GM12878 (cell line): ENCODE measurements around the gene TNFRSF8. TPM values are rescaled to one million over a fixed set of nuclear protein-coding genes. Genes with fewer than 3 reads are reported as not detected.

Source experiments
- ATAC-seq: fragments of 200-7000 bp; cut with Tn5 transposase; 3 replicates; pipeline ENCODE4 v1.9.1; 2020; ENCODE audit warnings: mild to moderate bottlenecking, moderate library complexity
- BruUV-seq: library from RNA; stranded (reverse); fragments of 400-500 nt; replicated peaks from 2 replicates; lab custom pipeline; 2021; lab: Mats Ljungman, UMichigan
- CTCF ChIA-PET: fragments of 300-600 bp; sonication (Branson Sonifier 250); formaldehyde crosslinking; extraction: SDS; loops from one replicate; lab custom pipeline; 2021; ENCODE audit warnings: inconsistent platforms; lab: Yijun Ruan, JAX
- POLR2A ChIA-PET: fragments of 350-600 bp; formaldehyde crosslinking; extraction: SDS; loops from one replicate; lab custom pipeline; 2021; ENCODE audit warnings: inconsistent platforms; lab: Charles Lee
- RAD21 ChIA-PET: fragments of 300-600 bp; sonication (Branson Sonifier 250); formaldehyde crosslinking; loops from one replicate; lab custom pipeline; 2023; ENCODE audit warnings: antibody characterized with exemption; ENCODE audit not compliant: unreplicated experiment; lab: Charles Lee
- SMC1A ChIA-PET: fragments of 300-600 bp; sonication (Branson Sonifier 250); formaldehyde crosslinking; loops from one replicate; lab custom pipeline; 2023; ENCODE audit not compliant: unreplicated experiment, uncharacterized antibody; lab: Charles Lee
- DNase-seq: peaks from one replicate; pipeline ENCODE4 v3.0.0-alpha.2; 2011; ENCODE audit warnings: low read depth, low spot score
- FAIRE-seq: peaks from 3 replicates; lab custom pipeline; 2011; peaks lifted over from hg19 to GRCh38; lab: Jason Lieb, UNC
- H2AFZ ChIP-seq: 2 replicates; pipeline ENCODE4 v1.6.0; 2011; ENCODE audit warnings: low read depth, low read length, control low read depth; ENCODE audit not compliant: control insufficient read depth
- H3K27ac ChIP-seq: 2 replicates; pipeline ENCODE4 v1.5.1; 2011; ENCODE audit warnings: control low read depth; ENCODE audit not compliant: control insufficient read depth, insufficient read depth
- H3K27me3 ChIP-seq, 2 experiments: replicated peaks in 1 of 2; 2 replicates each; pipeline versions ENCODE4 v1.6.0 to v1.6.1; 2011; ENCODE audit warnings: low read length in 1 of 2; ENCODE audit not compliant: control insufficient read depth in 2 of 2, insufficient read depth in 2 of 2
- H3K36me3 ChIP-seq, 2 experiments: 2 replicates each; pipeline ENCODE4 v1.5.1; 2011; ENCODE audit warnings: low read length in 1 of 2; ENCODE audit not compliant: control insufficient read depth in 2 of 2, insufficient read depth in 2 of 2
- H3K4me1 ChIP-seq: 2 replicates; pipeline ENCODE4 v1.6.1; 2011; ENCODE audit warnings: mild to moderate bottlenecking, low read length, moderate library complexity, mixed read lengths; ENCODE audit not compliant: control insufficient read depth, insufficient read depth
- H3K4me2 ChIP-seq: 2 replicates; pipeline ENCODE4 v1.6.0; 2011; ENCODE audit warnings: control low read depth; ENCODE audit not compliant: control insufficient read depth, insufficient read depth
- H3K4me3 ChIP-seq: fragments of 200-600 bp; sonication (generic); 2 replicates; pipeline ENCODE4 v1.5.1; 2016
- H3K79me2 ChIP-seq: 2 replicates; pipeline ENCODE4 v1.6.0; 2011; ENCODE audit warnings: low read length; ENCODE audit not compliant: control insufficient read depth, insufficient read depth
- H3K9ac ChIP-seq: 2 replicates; pipeline ENCODE4 v1.8.0; 2011; ENCODE audit warnings: low read length, control low read depth, mixed read lengths; ENCODE audit not compliant: control insufficient read depth, insufficient read depth
- H3K9me3 ChIP-seq: replicated peaks from 3 replicates; pipeline ENCODE4 v1.5.1; 2011; ENCODE audit warnings: mild to moderate bottlenecking, low read length; ENCODE audit not compliant: control insufficient read depth, insufficient read depth
- H4K20me1 ChIP-seq: 2 replicates; pipeline ENCODE4 v1.6.0; 2011; ENCODE audit not compliant: control insufficient read depth, insufficient read depth
- BRCA1 ChIP-seq: IDR thresholded peaks from 2 replicates; pipeline ENCODE4 v1.6.1; 2011; ENCODE audit warnings: low read depth, low read length, improper control_type of control experiment
- EP300 ChIP-seq, 2 experiments: fragments of 150-350 bp in 1 of 2; IDR thresholded peaks; 2 replicates each; pipeline ENCODE4 v1.6.1; 2011 to 2012; ENCODE audit warnings: low read depth in 2 of 2, low read length in 2 of 2, borderline replicate concordance in 1 of 2, improper control_type of control experiment in 1 of 2, inconsistent platforms in 1 of 2; ENCODE audit not compliant: control insufficient read depth in 1 of 2
- PML ChIP-seq: IDR thresholded peaks from 2 replicates; pipeline ENCODE4 v1.6.1; 2012; ENCODE audit warnings: low read length, inconsistent platforms
- SKIL ChIP-seq: fragments of 450-650 bp; IDR thresholded peaks from 2 replicates; pipeline ENCODE4 v1.6.1; 2017; ENCODE audit warnings: mild to moderate bottlenecking, low read depth, inconsistent platforms; ENCODE audit not compliant: poor library complexity, severe bottlenecking
- SP1 ChIP-seq: IDR thresholded peaks from one replicate; pipeline ENCODE4 v1.6.1; 2011; ENCODE audit warnings: low read depth, low read length
- STAT1 ChIP-seq: fragments of 450-650 bp; conservative IDR thresholded peaks from 2 replicates; pipeline ENCODE4 v1.6.1; 2014; ENCODE audit warnings: antibody characterized with exemption, mild to moderate bottlenecking
- TCF3 ChIP-seq: IDR thresholded peaks from 2 replicates; pipeline ENCODE4 v1.6.1; 2012; ENCODE audit warnings: low read depth, mild to moderate bottlenecking, low read length, borderline replicate concordance; ENCODE audit not compliant: insufficient read depth
- WGBS: methylation state at CpG from one replicate; pipeline ENCODE4 v1.1.6; 2016; ENCODE audit warnings: low lambda C conversion rate; ENCODE audit not compliant: insufficient replicate concordance, insufficient coverage; ENCODE audit errors: missing lambda C conversion rate; 5-methylcytosine and 5-hydroxymethylcytosine counted together
- in situ Hi-C: fragments of 300-500 bp; cut with MboI; formaldehyde crosslinking; loops from 9 replicates; pipeline ENCODE4 v1.14.3; 2018; ENCODE audit warnings: mixed read lengths
- intact Hi-C: fragments of 100-400 bp; cut with micrococcal nuclease; formaldehyde crosslinking; loops from one replicate; pipeline ENCODE4 v1.14.2; 2022; ENCODE audit not compliant: unreplicated experiment
- polyA plus RNA-seq, 11 experiments: library from polyadenylated mRNA; depleted of rRNA in 4 of 11; unstranded in 6 of 11; stranded (reverse) in 5 of 11; fragments of >200 nt; fragmentation: Nextera tagmentation in 4 of 11; fragmentation: Illumina TruSeq in 1 of 11; extraction: Ambion mirVana in 4 of 11; extraction: Trizol in 1 of 11; gene quantifications; 1 replicate in 1 of 11; 2 replicates in 10 of 11; pipeline versions ENCODE4 v1.2.1 to v1.2.3, GENCODE V29; 2011 to 2016; ENCODE audit warnings: inconsistent platforms in 2 of 11, missing spikeins in 2 of 11, low read depth in 1 of 11
- total RNA-seq, 4 experiments: library from RNA; depleted of rRNA in 3 of 4; stranded (reverse); fragments of >200 nt in 3 of 4; fragmentation: Illumina TruSeq in 1 of 4; extraction: Trizol in 1 of 4; gene quantifications; 2 replicates each; pipeline versions ENCODE4 v1.2.1 to v1.2.3, GENCODE V29; 2013 to 2021

The TNFRSF8 gene
- total and polyA plus RNA-seq, 10 of the 15 experiments (the other 5 are each of a cell fraction or from before 2014, with no cell fraction given), result 9.8 to 114 (median 58.8) TPM

GRCh38 chr1:12059722-12060464, 3.2 kb upstream of the TNFRSF8 start (continued):
- no peak for TF ChIP-seq STAT1
- no peak for TF ChIP-seq BRCA1
- no peak for TF ChIP-seq EP300 (IDR thresholded peaks at IDR 0.05; ENCODE audit: borderline replicate concordance in 1 of 2, control insufficient read depth in 1 of 2, low read depth in 2 of 2, low read length in 2 of 2)

GRCh38 chr1:12060500-12060899, 2.6 kb upstream of the TNFRSF8 start:
- CTCF ChIA-PET, result interaction anchor here (0.9 to 1.8 kb wide), 3 partner anchors 9 to 152 kb away, joined by 3 to 5 read pairs (median 4); no protein-coding TSS in a partner anchor
- no peak overlapping the region for H3K4me3 ChIP-seq
- RAD21 ChIA-PET, result interaction anchor here (3.3 to 5.7 kb wide), 3 partner anchors 7 to 20 kb away, joined by 12 to 34 read pairs (median 29); no protein-coding TSS in a partner anchor
- BruUV-seq, result no TSS peak
- SMC1A ChIA-PET, result interaction anchor here (1.5 to 8.2 kb wide), 4 partner anchors 8 to 21 kb away, joined by 5 to 68 read pairs (median 32); no protein-coding TSS in a partner anchor
- H3K79me2 ChIP-seq, result peaks cover 35% of the 10 kb centered on the region
- peaks cover 50% of the 10 kb centered on the region for H3K4me1 ChIP-seq
- H3K9ac ChIP-seq, result no peak overlapping the region
- no peak overlapping the region for H3K4me2 ChIP-seq
- no peak for ATAC-seq
- peaks cover 2% of the 10 kb centered on the region; the same call in 2 of the 3 replicates for H3K9me3 ChIP-seq
- TF ChIP-seq TCF3 (no peak), SKIL (no peak), PML (no peak), SP1 (no peak)
- no peaks in the 10 kb centered on the region for H3K27me3 ChIP-seq
- H3K27ac ChIP-seq, result peak overlapping the region; percentile 62
- POLR2A ChIA-PET, result interaction anchor here (0.6 to 11.1 kb wide), 6 partner anchors 6 to 103 kb away, joined by 3 to 134 read pairs (median 4); no protein-coding TSS in a partner anchor
- H2AFZ ChIP-seq, result no peak overlapping the region
- FAIRE-seq, result no peak
- intact Hi-C loops, result loop anchor here (1.0 kb wide), 2 partner anchors 8 to 13 kb away; no protein-coding TSS in a partner anchor
- in situ Hi-C loops, result loop anchor here (25.0 kb wide), 1 partner anchor 1652 kb away; the partner anchor contains the start of gene PRDM2
- WGBS, result 70% methylated on average over 3 of the region's 3 CpGs
- no peaks in the 10 kb centered on the region for H4K20me1 ChIP-seq
- H3K36me3 ChIP-seq, result no peaks in the 10 kb centered on the region
- DNase-seq, result no peak
